Stomach smooth muscle (tissue), 2 donors: Measurements from ENCODE around the gene CHST8.

ENCODE experiments used
- H3K27ac ChIP-seq: one replicate; pipeline ENCODE4 v1.7.0; 2013; ENCODE audit warnings: mild to moderate bottlenecking, low read length, inconsistent platforms
- H3K27me3 ChIP-seq, 2 donors: one replicate each; pipeline ENCODE4 v1.7.0; 2013; ENCODE audit warnings: low read length in 2 of 2; ENCODE audit not compliant: insufficient read depth in 2 of 2, control insufficient read depth in 1 of 2
- H3K36me3 ChIP-seq, 2 donors: one replicate each; pipeline ENCODE4 v1.7.0; 2013; ENCODE audit warnings: low read length in 2 of 2; ENCODE audit not compliant: control insufficient read depth in 2 of 2, insufficient read depth in 2 of 2
- H3K4me1 ChIP-seq: one replicate; pipeline ENCODE4 v1.7.0; 2013; ENCODE audit warnings: low read length; ENCODE audit not compliant: control insufficient read depth, insufficient read depth
- H3K4me3 ChIP-seq, 2 donors: one replicate each; pipeline ENCODE4 v1.7.0; 2013; ENCODE audit warnings: low read length in 2 of 2
- H3K9ac ChIP-seq, 2 donors: one replicate each; pipeline ENCODE4 v1.7.0; 2013; ENCODE audit warnings: low read length in 2 of 2, mild to moderate bottlenecking in 1 of 2
- H3K9me3 ChIP-seq, 2 donors: one replicate each; pipeline ENCODE4 v1.7.0; 2013; ENCODE audit warnings: low read length in 2 of 2; ENCODE audit not compliant: control insufficient read depth in 2 of 2
- donor health status: healthy.
- donor health status: Pancreatic carcinoma.

Gene CHST8

DNA sequence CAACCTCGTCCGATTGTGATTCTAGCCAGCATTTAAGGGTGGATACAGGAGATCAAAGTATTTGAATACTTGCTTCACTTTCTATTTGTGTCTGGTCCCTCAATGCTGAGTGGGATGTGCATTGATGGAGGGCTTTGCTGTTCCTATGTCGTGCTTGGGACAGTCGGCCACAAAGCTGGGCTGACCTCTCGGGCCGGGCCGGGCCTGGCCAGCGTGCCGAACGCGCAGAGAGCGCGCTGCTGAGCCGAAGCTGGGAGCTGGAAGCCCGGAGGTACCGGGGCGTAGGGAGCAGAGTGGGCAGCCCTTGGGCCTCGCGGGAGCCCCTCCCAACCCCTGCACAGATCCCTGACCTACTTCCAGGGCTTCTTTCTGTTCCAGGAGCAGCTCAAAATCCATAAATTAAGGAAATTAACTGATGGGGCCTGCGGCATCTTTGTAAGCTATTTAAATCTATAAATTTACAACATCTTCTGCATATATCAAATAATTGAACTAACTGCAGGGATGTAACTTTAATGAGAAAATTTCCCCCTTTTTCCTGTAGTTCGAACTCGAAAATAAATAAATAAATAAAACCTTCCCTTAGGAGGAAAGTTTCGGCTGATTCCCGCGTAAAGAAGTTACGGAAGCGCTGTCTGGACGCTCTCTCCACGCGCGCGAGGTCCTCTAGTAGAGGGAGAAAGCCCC lies 173.1 kb downstream of the CHST8 start:
- Histone ChIP-seq H3K27ac (peak overlapping the region; percentile 88), H3K4me3 (peak overlapping the region; percentile 57 to 75), H3K9me3 (no peaks in the 10 kb centered on the region), H3K9ac (peak overlapping the region; percentile 66 to 73), H3K36me3 (no peaks in the 10 kb centered on the region), H3K27me3 (peaks cover 0 to 2% of the 10 kb centered on the region in 2 donors), H3K4me1 (peaks cover 21% of the 10 kb centered on the region)

DNA sequence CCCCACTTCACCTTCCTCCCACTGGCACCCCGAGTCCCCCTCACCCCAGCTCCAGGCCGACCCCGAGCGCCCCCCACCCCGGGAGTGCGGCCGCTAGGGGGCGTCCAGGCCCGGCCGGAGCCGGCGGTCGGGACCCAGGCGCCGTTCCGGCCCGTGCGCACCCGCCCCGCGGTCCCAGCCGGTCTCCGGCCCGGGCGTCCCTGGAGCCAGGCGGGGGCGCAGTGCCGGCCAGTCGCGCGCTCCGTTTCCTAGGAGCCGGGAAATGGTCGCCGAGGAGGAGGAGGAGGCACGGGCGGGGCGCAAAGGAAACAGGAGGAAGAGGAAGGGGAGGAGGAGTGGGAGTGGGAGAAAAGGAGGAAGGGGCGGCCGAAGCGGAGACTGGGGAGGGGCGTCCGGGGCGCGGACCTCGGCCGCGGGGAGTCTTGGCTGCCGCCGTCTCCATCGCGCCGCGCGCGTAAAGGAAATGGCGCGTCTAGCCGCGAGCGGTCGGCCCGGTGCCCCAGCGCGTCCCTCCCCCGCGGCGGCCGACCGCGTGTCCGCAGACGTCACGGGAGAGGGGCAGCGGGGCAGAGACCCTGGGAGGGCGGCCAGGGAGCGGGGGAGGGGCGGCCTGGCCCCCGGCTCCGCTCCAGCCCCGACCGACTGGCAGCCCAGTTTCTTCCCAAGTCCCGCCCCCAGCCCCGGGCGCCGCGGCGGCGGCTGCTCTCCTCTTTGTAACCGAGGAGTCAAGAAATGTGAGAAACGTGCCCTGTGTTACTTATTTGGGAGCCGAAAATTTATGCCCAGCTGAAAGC lies 173.8 kb downstream of the CHST8 start:
- Histone ChIP-seq H3K27ac (peak overlapping the region; percentile 88), H3K9ac (peak overlapping the region; percentile 68 to 73), H3K9me3 (no peaks in the 10 kb centered on the region)

DNA sequence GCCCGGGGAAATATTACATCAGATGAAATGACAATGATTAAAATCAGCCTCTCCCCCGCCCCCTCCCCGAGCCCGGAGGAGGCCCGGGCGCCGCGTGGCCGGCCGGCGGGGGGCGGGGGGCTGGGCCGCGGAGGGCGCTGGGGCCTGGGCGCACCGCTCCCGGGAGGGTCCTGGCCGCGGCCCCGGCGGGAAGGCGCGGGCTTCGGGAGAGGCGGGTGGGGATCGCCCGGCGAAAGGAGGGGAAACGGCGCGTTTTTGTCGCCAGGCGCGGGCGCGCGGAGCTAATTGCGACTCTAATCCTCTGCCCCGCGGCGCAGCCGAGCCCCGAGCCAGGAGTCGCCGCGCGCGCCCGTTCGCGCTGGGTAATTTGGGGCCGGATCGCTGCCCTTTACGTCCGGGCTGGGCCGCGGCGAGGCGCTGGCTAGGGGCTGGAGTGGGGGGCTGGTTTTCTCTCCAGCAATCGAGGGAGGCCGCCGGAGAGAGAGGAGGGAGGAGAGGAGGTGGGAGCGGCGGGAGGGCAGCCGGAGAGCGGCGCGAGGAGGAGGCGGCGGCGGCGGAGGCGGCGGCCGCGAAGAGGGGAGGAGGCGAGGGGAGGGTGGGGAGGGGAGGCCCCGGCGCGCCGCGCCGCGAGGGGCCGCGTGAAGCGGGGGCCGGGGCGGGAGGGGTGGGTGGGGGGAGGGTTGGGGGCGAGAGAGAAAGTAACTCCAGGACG lies 174.6 kb downstream of the CHST8 start, which contains the start of gene KCTD15:
Gene KCTD15 (plus strand): TSS at position 707 of the 712 bp plus-strand sequence. CDS start 3,585 bp downstream, outside the sequence.
- Histone ChIP-seq H3K9me3 (no peaks in the 10 kb centered on the region), H3K27me3 (peaks cover 0 to 2% of the 10 kb centered on the region in 2 donors), H3K9ac (peak within 1 kb of the TSS; percentile 68 to 73), H3K27ac (peak within 1 kb of the TSS; percentile 88), H3K4me1 (peaks cover 29% of the 10 kb centered on the region), H3K36me3 (peaks cover 4 to 14% of the 10 kb centered on the region in 2 donors), H3K4me3 (peak within 1 kb of the TSS; percentile 77 to 82)

More for the DNA sequence above, 173.8 kb downstream of the CHST8 start:
- H3K4me3 ChIP-seq: peak overlapping the region; percentile 59 to 75
- peaks cover 0 to 2% of the 10 kb centered on the region in 2 donors for H3K27me3 ChIP-seq
- H3K36me3 ChIP-seq: peaks cover 2 to 7% of the 10 kb centered on the region in 2 donors
- H3K4me1 ChIP-seq: peaks cover 26% of the 10 kb centered on the region

DNA sequence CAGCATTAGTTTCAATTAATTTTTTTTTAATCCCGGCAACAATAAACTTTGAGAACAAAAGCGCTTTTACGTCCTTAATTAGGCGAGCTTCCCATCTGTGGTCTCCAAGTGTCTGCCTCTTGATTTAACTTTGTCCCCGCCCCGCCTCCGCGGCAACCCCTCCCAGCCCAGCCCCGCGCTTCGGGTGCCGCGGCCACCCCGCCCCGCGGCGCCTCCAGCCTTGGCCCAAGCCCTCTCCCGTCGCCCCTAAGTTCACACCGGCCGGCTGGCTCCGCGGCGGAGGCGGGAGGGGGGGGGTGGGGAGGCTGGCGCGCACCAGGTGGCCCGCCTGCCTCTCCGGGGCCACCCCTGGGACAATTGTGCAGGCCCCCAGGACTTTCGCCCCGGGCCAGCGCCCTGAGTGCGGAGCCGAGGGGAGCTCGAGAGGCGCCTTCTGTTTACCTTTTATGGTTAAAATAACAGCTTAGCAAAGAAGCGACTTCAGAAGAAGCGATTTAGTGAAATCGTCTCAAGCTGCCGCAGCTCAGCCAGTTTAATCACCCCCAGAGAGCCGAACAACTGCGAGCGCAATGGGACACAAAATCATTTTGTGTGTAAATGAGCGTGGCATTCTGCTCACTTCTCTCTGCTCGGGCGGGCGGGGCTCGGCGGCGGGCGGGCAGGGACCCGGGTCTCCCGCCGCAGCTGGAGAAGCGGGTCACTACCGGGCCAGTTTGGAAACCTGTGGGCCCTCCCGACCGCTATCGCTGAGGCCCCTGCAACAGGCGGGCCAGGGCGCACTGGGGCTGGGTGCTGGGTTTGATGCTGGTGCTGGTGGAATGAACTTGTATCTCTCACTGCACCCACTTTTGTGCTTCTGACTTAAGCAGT lies 176.3 kb downstream of the CHST8 start:
- peaks cover 12 to 20% of the 10 kb centered on the region in 2 donors for H3K36me3 ChIP-seq
- H3K9me3 ChIP-seq: no peaks in the 10 kb centered on the region
- peak overlapping the region; percentile 62 to 74 for H3K9ac ChIP-seq
- peaks cover 0 to 2% of the 10 kb centered on the region in 2 donors for H3K27me3 ChIP-seq
- peak overlapping the region; percentile 87 for H3K27ac ChIP-seq
- H3K4me1 ChIP-seq: peaks cover 30% of the 10 kb centered on the region
- peak overlapping the region; percentile 77 to 82 for H3K4me3 ChIP-seq

DNA sequence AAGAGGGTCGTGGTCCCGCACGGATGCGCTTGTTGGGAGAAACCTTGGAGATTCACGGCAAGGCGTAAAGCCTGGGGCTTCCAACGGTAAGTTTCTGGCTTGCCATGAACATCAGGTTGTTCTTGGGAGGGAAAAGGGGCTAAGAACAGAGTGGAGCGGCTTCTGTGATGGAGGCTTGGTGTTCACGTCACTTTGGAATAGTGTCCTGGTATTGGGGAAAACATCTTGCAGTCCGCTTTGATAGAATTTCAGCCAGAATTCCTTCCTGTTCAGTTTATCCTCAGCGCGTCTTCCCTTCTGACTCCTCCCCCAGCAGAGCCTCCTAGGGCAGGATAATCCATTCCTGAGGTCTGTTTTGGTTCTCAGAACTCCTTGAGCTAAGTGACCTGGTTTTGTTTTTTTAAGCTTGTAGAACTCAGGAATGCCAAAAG lies 176.9 kb downstream of the CHST8 start:
- H3K9ac ChIP-seq: peak overlapping the region; percentile 56 to 74
- peaks cover 15 to 20% of the 10 kb centered on the region in 2 donors for H3K36me3 ChIP-seq

DNA sequence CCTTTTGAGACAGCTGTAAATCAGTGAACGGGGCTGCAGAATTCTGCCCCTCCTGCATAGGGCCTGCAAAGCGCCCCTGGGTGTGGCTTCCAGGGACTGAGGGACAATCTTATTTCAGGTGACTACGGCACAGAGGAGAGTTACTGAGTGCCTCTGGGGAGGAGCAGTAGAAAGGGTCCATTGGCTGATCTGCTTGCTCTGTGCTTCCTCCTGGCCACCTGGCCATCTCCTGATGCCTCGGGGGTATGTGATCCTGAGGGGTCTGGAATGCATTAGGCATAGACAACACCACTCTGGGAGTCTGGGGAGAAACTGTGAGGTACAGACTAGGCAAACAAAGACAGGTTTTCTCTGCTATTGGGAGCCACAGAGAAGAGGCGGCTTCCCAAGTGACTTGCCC lies 177.7 kb downstream of the CHST8 start:
- peak overlapping the region; percentile 46 to 47 for H3K9ac ChIP-seq
- H3K4me3 ChIP-seq: peak overlapping the region; percentile 45 to 82
- peaks cover 18 to 20% of the 10 kb centered on the region in 2 donors for H3K36me3 ChIP-seq
- H3K4me1 ChIP-seq: peaks cover 32% of the 10 kb centered on the region
- peak overlapping the region; percentile 87 for H3K27ac ChIP-seq
- H3K9me3 ChIP-seq: no peaks in the 10 kb centered on the region
- H3K27me3 ChIP-seq: peaks cover 0 to 2% of the 10 kb centered on the region in 2 donors

More for the DNA sequence above, 176.9 kb downstream of the CHST8 start:
- Histone ChIP-seq H3K27ac (peak overlapping the region; percentile 87), H3K27me3 (peaks cover 0 to 2% of the 10 kb centered on the region in 2 donors), H3K4me1 (peaks cover 30% of the 10 kb centered on the region), H3K9me3 (no peaks in the 10 kb centered on the region), H3K4me3 (peak overlapping the region; percentile 54 to 82)

DNA sequence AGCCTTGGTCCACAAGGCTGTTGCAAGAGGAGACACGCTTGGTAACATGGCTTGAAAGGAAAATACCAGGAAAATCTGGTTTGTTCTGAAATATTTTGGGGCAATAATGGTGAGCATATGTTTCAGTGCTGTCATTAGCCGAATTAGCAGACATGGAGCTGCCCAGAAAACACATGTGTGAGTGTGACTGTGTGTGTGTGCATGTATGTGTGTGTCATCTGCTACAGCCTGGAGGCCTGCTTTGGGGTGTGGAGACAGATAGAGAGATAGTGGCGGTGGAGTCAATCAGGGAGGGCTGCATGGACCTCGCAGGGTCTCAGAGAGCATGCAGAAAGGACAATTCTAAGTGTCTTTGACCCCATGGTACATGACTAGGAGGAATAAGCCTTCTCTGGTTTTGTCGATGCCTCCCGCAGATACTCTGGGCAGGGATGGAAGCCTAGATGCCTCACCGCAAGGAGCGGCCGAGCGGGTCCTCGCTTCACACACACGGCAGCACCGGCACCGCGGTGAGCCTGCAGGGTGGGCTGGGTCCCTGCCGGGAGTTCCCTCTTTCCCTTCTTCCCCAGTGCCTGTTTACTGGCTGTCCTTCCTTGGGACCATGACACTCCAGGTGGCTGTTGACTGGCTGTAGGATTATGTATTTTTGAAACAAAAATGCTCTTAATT lies 178.4 kb downstream of the CHST8 start:
- H3K4me1 ChIP-seq: peaks cover 34% of the 10 kb centered on the region
- peak overlapping the region in 1 of 2 donors; percentile 13 for H3K9ac ChIP-seq
- no peaks in the 10 kb centered on the region for H3K9me3 ChIP-seq
- H3K27ac ChIP-seq: peak overlapping the region; percentile 87
- H3K36me3 ChIP-seq: peaks cover 22 to 25% of the 10 kb centered on the region in 2 donors
- peaks cover 0 to 2% of the 10 kb centered on the region in 2 donors for H3K27me3 ChIP-seq
- H3K4me3 ChIP-seq: peak overlapping the region; percentile 5 to 82

DNA sequence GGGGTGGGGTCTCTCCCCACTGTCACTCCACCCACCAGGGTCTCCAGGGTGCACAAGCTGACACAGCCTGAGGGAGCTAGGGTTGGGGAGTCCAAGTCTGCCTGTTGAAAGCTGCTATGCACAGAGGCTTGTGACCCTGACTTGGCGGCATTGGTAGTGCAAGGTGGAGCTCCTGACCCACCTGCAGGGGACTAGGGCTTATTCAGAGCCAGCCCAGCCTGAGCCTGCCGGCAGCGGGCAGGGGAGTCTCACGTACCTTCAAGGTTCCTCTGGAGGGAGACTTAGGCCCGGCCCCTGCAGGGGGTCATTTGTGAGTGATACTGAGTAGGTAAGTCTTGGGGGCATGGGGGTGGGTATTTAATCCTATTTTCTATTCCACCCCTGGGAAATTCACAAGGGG lies 179.7 kb downstream of the CHST8 start:
- no peak overlapping the region for H3K9ac ChIP-seq
- no peaks in the 10 kb centered on the region for H3K9me3 ChIP-seq
- no peak overlapping the region for H3K4me3 ChIP-seq
- H3K27me3 ChIP-seq: peaks cover 0 to 2% of the 10 kb centered on the region in 2 donors
- no peak overlapping the region for H3K27ac ChIP-seq
- H3K4me1 ChIP-seq: peaks cover 43% of the 10 kb centered on the region
- H3K36me3 ChIP-seq: peaks cover 30 to 31% of the 10 kb centered on the region in 2 donors

DNA sequence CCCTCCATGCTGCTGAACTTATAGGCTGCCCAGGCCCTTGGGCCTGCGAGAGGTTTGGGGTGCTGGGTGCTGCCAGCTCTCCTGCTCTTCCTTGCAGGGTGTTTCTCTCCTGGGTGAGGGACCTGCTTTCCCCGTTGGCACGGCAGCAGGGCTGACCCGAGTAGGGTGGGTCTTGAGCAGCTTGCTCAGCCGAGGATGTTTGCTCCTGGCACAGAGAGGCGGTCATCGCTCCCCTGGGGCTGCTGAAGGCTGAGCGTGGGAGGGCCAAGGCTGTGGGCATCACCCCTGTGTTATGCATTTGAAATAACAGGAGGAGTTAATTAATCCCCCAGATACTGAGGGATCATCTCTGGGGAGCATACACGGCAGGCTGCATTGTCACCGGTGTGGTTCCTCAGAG lies 180.2 kb downstream of the CHST8 start:
- H3K36me3 ChIP-seq: peaks cover 31 to 33% of the 10 kb centered on the region in 2 donors
- no peaks in the 10 kb centered on the region for H3K9me3 ChIP-seq
- peaks cover 43% of the 10 kb centered on the region for H3K4me1 ChIP-seq
- no peak overlapping the region for H3K4me3 ChIP-seq
- H3K27me3 ChIP-seq: peaks cover 0 to 2% of the 10 kb centered on the region in 2 donors
- no peak overlapping the region for H3K27ac ChIP-seq
- H3K9ac ChIP-seq: no peak overlapping the region
